DMS53 (cell line): Measurements from ENCODE around the gene POLR2J3.
"Not testable (repeated sequence)": the region's sequence is repeated elsewhere in the genome, so short reads cannot be mapped to it uniquely, and the experiment has no call there.

Experiments used
- DNase-seq: peaks from one replicate; lab custom pipeline; 2025; lab: John Stamatoyannopoulos, UW

The POLR2J3 gene

DNA sequence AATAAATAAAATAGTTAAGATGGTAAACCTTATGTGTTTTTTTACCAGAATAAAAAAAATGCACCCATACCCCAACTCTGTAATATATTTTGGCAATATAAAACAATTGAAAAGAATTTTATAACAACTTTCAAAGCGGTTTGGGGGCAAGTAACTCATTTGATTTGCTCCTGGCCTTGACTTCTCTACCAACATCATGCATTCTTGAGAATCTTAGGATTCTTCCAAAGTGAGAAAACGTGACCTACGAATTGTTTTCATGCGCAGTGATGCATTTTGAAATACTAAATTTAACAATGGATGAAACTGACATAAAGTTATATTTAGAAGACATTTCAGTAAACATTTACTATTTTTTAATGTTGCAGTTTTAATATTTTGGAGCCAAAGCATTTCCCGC is 51.6 kb downstream of the POLR2J3 start:
- DNase-seq = not testable (repeated sequence)

DNA sequence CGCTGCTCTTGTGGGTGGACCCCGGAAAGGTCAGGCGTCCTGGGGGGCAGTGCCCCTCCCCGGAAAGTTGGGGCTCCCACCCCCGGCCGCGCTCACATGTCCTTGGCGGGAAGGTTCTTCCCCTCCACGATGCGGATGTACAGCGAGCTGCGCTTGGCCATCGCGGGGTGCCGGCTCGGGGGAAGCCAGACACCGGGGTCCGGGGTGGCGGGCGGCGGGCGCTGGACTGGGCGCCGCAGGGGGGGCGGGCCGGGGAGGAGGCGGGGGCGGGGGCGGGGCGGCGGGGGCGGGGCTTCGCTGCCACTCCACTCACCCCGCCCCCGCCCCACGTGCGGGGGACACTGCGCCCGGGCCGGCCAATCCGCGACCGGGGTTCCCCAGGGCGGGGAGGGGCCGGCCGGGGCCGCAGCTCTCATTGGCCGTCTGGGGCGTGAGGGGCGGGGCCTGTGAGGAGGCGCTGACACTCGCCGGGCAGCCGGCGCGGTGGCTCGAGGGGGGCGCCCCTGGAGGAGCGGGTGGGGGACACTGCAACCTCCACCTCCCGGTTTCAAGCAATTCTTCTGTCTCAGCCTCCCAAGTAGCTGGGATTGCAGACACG is 54.7 kb downstream of the POLR2J3 start, which contains the start of gene RASA4B:
RASA4B (minus strand) TSS at position 228 of the 598 bp plus-strand sequence; CDS start at position 161, 67 bp downstream.
- DNase-seq = not testable (repeated sequence)
